Upper lobe of left lung (tissue), 6 donors: ENCODE measurements around the gene TMEM139. TPM values are rescaled to one million over a fixed set of nuclear protein-coding genes. Genes with fewer than 3 reads are reported as not detected.
"Not testable (repeated sequence)": the region's sequence is repeated elsewhere in the genome, so short reads cannot be mapped to it uniquely, and the experiment has no call there.

Experiments used
- ATAC-seq, 2 donors: fragments of 200-7000 bp; cut with Tn5 transposase; one replicate each; pipeline ENCODE4 v1.9.1; 2022; ENCODE audit warnings: mild to moderate bottlenecking in 2 of 2, moderate library complexity in 2 of 2; ENCODE audit not compliant: low FRiP score in 2 of 2
- DNase-seq, 2 donors: peaks; one replicate each; pipeline ENCODE4 v3.0.0-alpha.2; 2019 to 2020
- H3K27ac ChIP-seq, 4 donors: fragments of 200-600 bp; sonication (generic); one replicate each; pipeline ENCODE4 v1.5.1; 2016 to 2019
- H3K27me3 ChIP-seq, 4 donors: fragments of 200-600 bp; sonication (generic); one replicate each; pipeline ENCODE4 v1.5.1; 2017 to 2019
- H3K36me3 ChIP-seq, 4 donors: fragments of 200-600 bp; sonication (generic); one replicate each; pipeline ENCODE4 v1.5.1; 2016 to 2019
- H3K4me1 ChIP-seq, 4 donors: fragments of 200-600 bp; sonication (generic); one replicate each; pipeline ENCODE4 v1.5.1; 2018 to 2019
- H3K4me3 ChIP-seq, 4 donors: fragments of 200-600 bp; sonication (generic); one replicate each; pipeline ENCODE4 v1.5.1; 2017 to 2019; ENCODE audit warnings: mild to moderate bottlenecking in 2 of 4, moderate library complexity in 1 of 4
- H3K9me3 ChIP-seq, 4 donors: fragments of 200-600 bp; sonication (generic); one replicate each; pipeline ENCODE4 v1.5.1; 2018 to 2019
- EP300 ChIP-seq, 4 donors: sonication (generic); formaldehyde crosslinking; IDR thresholded peaks; one replicate each; pipeline ENCODE4 v1.5.1; 2017; ENCODE audit warnings: antibody characterized with exemption in 4 of 4, control low read depth in 2 of 4
- POLR2A ChIP-seq, 4 donors: fragments of 450-650 bp; IDR thresholded peaks; one replicate each; pipeline ENCODE4 v1.5.1; 2016 to 2017; ENCODE audit warnings: antibody characterized with exemption in 4 of 4, mild to moderate bottlenecking in 2 of 4
- POLR2AphosphoS5 ChIP-seq, 2 donors: sonication (generic); formaldehyde crosslinking; IDR thresholded peaks; one replicate each; pipeline ENCODE4 v1.5.1; 2017; ENCODE audit warnings: antibody characterized with exemption in 2 of 2
- WGBS, 2 donors: methylation state at CpG; one replicate each; pipeline ENCODE4 v1.1.5; 2017 to 2018; 5-methylcytosine and 5-hydroxymethylcytosine counted together
- total RNA-seq, 6 donors: library from RNA; depleted of rRNA in 4 of 6; stranded (reverse); fragments of >200 nt in 4 of 6; gene quantifications; one replicate each; pipeline versions ENCODE4 v1.1.0 to v1.2.1, GENCODE V29; 2016 to 2021
- TF ChIP-seq, protein P1 (sequence below), 6 experiments: fragments of 450-650 bp in 4 of 6; fragments of 200-600 bp in 2 of 6; sonication (generic) in 2 of 6; IDR thresholded peaks; one replicate each; pipeline ENCODE4 v1.5.1; 2016 to 2019; ENCODE audit warnings: antibody characterized with exemption in 6 of 6
- donor health status: DM: no; HTN: no; CAD: no; lungs with moderate emphysema.
- donor health status: DM: no; HTN: yes; CAD: no; lungs with severe emphysema.

The TMEM139 gene
- total RNA-seq, 6 donors from 2014 or later = 13.6 to 52.7 (median 33.0) TPM

DNA sequence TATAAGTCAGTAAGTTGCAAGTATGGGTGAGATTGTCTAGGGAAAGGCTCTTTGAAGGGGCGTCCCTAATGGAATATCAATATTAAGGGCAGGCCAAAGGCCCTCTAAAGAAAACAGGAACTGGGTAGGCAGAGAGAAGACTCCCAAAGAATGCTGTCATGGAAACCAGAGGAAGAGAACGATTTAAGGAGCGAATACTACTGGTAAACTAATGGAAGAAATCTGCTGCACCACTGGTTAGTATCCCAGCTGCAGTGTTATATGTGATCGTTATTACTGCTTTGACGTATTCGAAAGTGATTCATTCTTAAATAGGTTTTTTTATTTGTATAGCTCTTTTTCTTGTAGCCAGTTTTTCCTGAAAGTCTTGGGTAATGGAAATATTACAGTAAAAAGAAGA, 4.7 kb downstream of the TMEM139 start:
- Histone ChIP-seq H3K27me3 (no peaks in the 10 kb centered on the region), H3K4me3 (peak overlapping the region in 3 of 4 donors; percentile 84 to 98 (median 84)), H3K9me3 (no peaks in the 10 kb centered on the region), H3K4me1 (peaks cover 18 to 40% (median 25%) of the 10 kb centered on the region in 4 donors), H3K36me3 (peaks cover 14 to 28% (median 25%) of the 10 kb centered on the region in 4 donors), H3K27ac (peak overlapping the region in 3 of 4 donors; percentile 91 to 94 (median 92))
- WGBS, 2 donors = 20 to 23% methylated on average over 6 of the region's 6 CpGs
- DNase-seq (no peak), ATAC-seq (no peak)
- TF ChIP-seq, protein P1, sequence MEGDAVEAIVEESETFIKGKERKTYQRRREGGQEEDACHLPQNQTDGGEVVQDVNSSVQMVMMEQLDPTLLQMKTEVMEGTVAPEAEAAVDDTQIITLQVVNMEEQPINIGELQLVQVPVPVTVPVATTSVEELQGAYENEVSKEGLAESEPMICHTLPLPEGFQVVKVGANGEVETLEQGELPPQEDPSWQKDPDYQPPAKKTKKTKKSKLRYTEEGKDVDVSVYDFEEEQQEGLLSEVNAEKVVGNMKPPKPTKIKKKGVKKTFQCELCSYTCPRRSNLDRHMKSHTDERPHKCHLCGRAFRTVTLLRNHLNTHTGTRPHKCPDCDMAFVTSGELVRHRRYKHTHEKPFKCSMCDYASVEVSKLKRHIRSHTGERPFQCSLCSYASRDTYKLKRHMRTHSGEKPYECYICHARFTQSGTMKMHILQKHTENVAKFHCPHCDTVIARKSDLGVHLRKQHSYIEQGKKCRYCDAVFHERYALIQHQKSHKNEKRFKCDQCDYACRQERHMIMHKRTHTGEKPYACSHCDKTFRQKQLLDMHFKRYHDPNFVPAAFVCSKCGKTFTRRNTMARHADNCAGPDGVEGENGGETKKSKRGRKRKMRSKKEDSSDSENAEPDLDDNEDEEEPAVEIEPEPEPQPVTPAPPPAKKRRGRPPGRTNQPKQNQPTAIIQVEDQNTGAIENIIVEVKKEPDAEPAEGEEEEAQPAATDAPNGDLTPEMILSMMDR (IDR thresholded peaks at IDR 0.05) = no peak
- TF ChIP-seq POLR2AphosphoS5 (IDR thresholded peaks at IDR 0.05) (no peak), EP300 (IDR thresholded peaks at IDR 0.05) (no peak), POLR2A (IDR thresholded peaks at IDR 0.05) (no peak)

DNA sequence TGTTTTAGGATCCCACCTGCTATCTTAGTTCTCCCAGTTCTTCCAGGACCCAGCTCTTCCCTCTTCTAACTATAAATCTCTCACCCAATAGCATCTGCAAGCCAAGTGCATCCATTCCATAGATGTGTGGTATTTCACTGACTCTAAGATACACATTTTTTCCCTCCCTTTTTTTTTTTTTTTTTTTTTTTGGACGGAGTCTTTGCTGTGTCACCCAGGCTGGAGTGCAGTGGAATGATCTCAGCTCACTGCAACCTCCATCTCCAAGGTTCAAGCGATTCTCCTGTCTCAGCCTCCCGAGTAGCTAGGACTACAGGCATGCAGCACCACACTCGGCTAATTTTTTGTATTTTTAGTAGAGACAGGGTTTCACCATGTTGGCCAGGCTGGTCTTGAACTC, 5.1 kb downstream of the TMEM139 start:
- H3K27me3 ChIP-seq, H3K27ac ChIP-seq, ATAC-seq, H3K9me3 ChIP-seq, DNase-seq: not testable (repeated sequence)
- Histone ChIP-seq H3K4me3 (peak overlapping the region in 2 of 4 donors; percentile 84 to 98), H3K36me3 (peaks cover 18 to 33% (median 30%) of the 10 kb centered on the region in 4 donors), H3K4me1 (peaks cover 18 to 40% (median 25%) of the 10 kb centered on the region in 4 donors)
- 55 to 63% methylated on average over 4 of the region's 4 CpGs for WGBS, 2 donors

DNA sequence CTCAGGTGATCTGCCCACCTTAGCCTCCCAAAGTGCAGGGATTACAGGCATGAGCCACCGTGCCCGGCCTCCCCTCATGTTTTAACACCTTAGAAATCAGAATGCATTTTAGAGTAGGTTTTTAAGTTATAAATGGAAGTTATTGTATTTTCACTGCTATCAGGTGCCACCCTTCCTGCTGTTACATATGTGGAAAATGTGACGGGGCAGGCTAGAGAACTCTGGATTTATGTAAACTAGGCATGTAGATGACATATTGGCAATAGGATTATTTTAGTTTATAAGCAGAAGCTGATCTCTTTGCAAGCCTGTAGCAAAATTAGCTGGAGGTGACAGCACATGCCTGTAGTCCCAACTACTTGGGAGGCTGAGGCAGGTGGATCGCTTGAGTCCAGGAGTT, 5.5 kb downstream of the TMEM139 start:
- DNase-seq (no peak), ATAC-seq (no peak)
- 74 to 75% methylated on average over 4 of the region's 4 CpGs for WGBS, 2 donors
- Histone ChIP-seq H3K4me1 (peaks cover 18 to 40% (median 25%) of the 10 kb centered on the region in 4 donors), H3K27me3 (no peaks in the 10 kb centered on the region), H3K9me3 (no peaks in the 10 kb centered on the region), H3K27ac (no peak overlapping the region), H3K36me3 (peaks cover 19 to 37% (median 34%) of the 10 kb centered on the region in 4 donors), H3K4me3 (peak overlapping the region in 1 of 4 donors; percentile 84)
- no peak for TF ChIP-seq POLR2A (IDR thresholded peaks at IDR 0.05)
- no peak for TF ChIP-seq EP300 (IDR thresholded peaks at IDR 0.05)
- TF ChIP-seq, protein P1 (IDR thresholded peaks at IDR 0.05) = no peak
- no peak for TF ChIP-seq POLR2AphosphoS5 (IDR thresholded peaks at IDR 0.05)

DNA sequence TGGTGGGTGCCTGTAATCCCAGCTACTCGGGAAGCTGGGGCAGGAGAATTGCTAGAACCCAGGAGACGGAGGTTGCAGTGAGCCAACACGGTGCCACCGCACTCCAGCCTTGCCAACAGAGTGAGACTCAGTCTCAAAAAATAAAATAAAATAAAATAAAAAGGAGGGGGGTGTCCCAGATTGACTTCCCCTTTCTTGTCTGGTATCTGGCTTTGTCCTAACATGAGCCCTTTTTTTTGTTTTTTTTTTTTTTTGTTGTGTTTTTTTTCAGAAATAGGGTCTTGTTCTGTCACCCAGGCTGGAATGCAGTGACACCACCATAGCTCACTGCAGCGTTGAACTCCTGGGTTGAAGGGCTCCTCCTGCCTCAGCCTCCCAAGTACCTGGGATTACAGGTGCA, 8.1 kb downstream of the TMEM139 start:
- Histone ChIP-seq H3K4me1 (peaks cover 19 to 28% (median 22%) of the 10 kb centered on the region in 4 donors), H3K27me3 (no peaks in the 10 kb centered on the region), H3K27ac (no peak overlapping the region), H3K9me3 (no peaks in the 10 kb centered on the region), H3K36me3 (peaks cover 26 to 59% (median 47%) of the 10 kb centered on the region in 4 donors), H3K4me3 (no peak overlapping the region)
- TF ChIP-seq EP300 (IDR thresholded peaks at IDR 0.05) = no peak
- no peak for TF ChIP-seq POLR2A (IDR thresholded peaks at IDR 0.05)
- TF ChIP-seq, protein P1 (IDR thresholded peaks at IDR 0.05) = no peak
- TF ChIP-seq POLR2AphosphoS5 (IDR thresholded peaks at IDR 0.05) = no peak
- WGBS, 2 donors = 95 to 96% methylated on average over 5 of the region's 5 CpGs
- no peak for ATAC-seq
- DNase-seq = no peak

DNA sequence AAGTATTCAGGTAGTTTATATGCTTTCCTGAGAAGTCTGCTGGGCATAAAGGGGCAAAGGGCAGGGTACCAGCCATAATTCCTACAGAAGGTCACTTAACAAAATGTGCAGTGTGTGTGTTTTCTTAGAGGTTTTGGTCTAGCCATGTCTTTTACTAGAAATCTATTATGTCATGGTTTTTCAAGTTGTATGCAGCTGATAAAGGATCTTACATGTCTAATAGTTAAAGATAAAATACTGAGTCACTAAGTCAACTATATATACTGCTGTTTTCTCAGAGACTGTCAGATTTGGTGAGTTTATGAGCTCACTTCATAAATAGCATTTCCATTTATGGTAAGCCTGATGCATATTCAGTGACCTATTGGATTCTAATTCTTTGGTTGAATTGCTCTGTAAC, 11.1 kb downstream of the TMEM139 start:
- ATAC-seq (no peak), DNase-seq (no peak)
- Histone ChIP-seq H3K27ac (no peak overlapping the region), H3K4me1 (peaks cover 6 to 20% (median 13%) of the 10 kb centered on the region in 4 donors), H3K27me3 (no peaks in the 10 kb centered on the region), H3K4me3 (no peak overlapping the region), H3K36me3 (peaks cover 26 to 89% (median 64%) of the 10 kb centered on the region in 4 donors), H3K9me3 (no peaks in the 10 kb centered on the region)
- no peak for TF ChIP-seq POLR2A (IDR thresholded peaks at IDR 0.05)
- TF ChIP-seq POLR2AphosphoS5 (IDR thresholded peaks at IDR 0.05) = no peak
- TF ChIP-seq, protein P1 (IDR thresholded peaks at IDR 0.05) = no peak
- no peak for TF ChIP-seq EP300 (IDR thresholded peaks at IDR 0.05)
